Activated T-helper 17 cell treated with anti-CD3 and anti-CD28 coated beads, Interleukin-2, amount 50 U/mL, for 72 hours (primary cell): ENCODE data around the gene ABCA2. TPM values are rescaled to one million over a fixed set of nuclear protein-coding genes. Genes with fewer than 3 reads are reported as not detected.

Experiments used
- ATAC-seq: fragments of 150-1000 bp; cut with Tn5 transposase; replicated peaks from 2 replicates; pipeline ENCODE4 v1.10.0; 2021; ENCODE audit warnings: mild to moderate bottlenecking, moderate library complexity
- H3K27ac Mint-ChIP-seq: one replicate; pipeline ENCODE4 v1.8.0; 2022; ENCODE audit warnings: mixed read lengths
- H3K27me3 Mint-ChIP-seq: one replicate; pipeline ENCODE4 v1.8.0; 2022; ENCODE audit warnings: mixed read lengths
- H3K36me3 Mint-ChIP-seq: one replicate; pipeline ENCODE4 v1.8.0; 2022; ENCODE audit warnings: low read depth, mild to moderate bottlenecking, mixed read lengths
- H3K4me1 Mint-ChIP-seq: one replicate; pipeline ENCODE4 v1.8.0; 2022; ENCODE audit warnings: mixed read lengths
- H3K4me3 Mint-ChIP-seq: one replicate; pipeline ENCODE4 v1.8.0; 2022; ENCODE audit warnings: mild to moderate bottlenecking, mixed read lengths
- H3K9me3 Mint-ChIP-seq: one replicate; pipeline ENCODE4 v1.8.0; 2022; ENCODE audit warnings: mixed read lengths
- total RNA-seq, 2 donors: library from RNA; stranded (reverse); gene quantifications; one replicate each; pipeline ENCODE4 v1.2.3, GENCODE V29; 2022

The ABCA2 gene
- total RNA-seq, 2 donors from 2014 or later: 43.0 to 63.9 TPM

- Mint-ChIP-seq H3K27ac (peak overlapping the region; percentile 50), H3K4me3 (no peak overlapping the region), H3K9me3 (no peaks in the 10 kb centered on the region), H3K4me1 (peaks cover 7% of the 10 kb centered on the region), H3K27me3 (no peaks in the 10 kb centered on the region), H3K36me3 (no peaks in the 10 kb centered on the region)
- peak; percentile 24 for ATAC-seq
Measured at GRCh38 chr9:136962701-136963248, 65.3 kb downstream of the ABCA2 start.

GRCh38 chr9:136962163-136962562 lies 65.9 kb downstream of the ABCA2 start:
- H3K4me3 Mint-ChIP-seq: no peak overlapping the region
- no peaks in the 10 kb centered on the region for H3K27me3 Mint-ChIP-seq

DNA sequence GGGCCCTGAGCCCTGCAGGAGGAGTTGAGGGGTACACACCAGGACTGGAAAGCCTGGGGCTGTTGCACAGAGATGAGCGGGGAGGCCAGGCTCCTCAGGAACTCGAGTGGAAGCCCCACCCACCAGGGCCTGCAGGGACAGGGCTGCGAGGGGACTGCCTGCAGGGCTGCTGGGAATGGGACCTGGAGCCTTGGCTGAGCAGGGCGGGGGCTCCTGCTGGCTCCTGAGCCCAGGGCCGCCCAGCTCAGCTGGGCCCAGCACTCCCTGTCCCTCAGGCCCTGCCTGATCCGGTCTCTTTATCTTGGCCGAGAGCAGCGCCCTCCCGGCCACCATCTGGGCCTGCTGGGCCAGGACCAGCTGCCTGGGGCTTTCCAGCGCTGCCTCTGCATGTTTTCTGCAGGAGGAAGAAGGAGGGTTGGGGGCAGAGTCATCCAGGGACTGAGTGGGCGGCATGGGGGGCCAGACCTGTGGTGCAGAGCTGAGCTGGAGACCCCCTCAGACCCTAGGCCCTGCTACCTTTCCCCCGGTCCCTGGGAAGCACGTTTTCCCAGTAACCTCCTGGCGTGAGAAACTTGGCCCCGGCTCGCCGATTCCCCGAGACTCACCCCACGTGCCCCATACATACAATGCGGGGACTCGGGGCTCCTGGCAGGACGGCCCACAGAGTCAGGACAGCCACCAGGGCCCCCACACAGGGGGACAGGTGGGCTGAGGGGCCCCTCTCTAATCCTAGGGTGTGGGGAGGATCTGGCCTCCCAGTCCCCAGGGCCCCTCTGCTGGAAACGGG lies 66.6 kb downstream of the ABCA2 start:
- no peak overlapping the region for H3K27ac Mint-ChIP-seq
- ATAC-seq: no peak
- H3K4me1 Mint-ChIP-seq: peaks cover 12% of the 10 kb centered on the region
- H3K27me3 Mint-ChIP-seq: no peaks in the 10 kb centered on the region
- no peaks in the 10 kb centered on the region for H3K36me3 Mint-ChIP-seq
- peaks cover 4% of the 10 kb centered on the region for H3K9me3 Mint-ChIP-seq
- no peak overlapping the region for H3K4me3 Mint-ChIP-seq

More at GRCh38 chr9:136962163-136962562, 65.9 kb downstream of the ABCA2 start:
- Mint-ChIP-seq H3K9me3 (no peaks in the 10 kb centered on the region), H3K36me3 (no peaks in the 10 kb centered on the region), H3K4me1 (peaks cover 7% of the 10 kb centered on the region), H3K27ac (no peak overlapping the region)
- no peak for ATAC-seq

- Mint-ChIP-seq H3K4me3 (no peak overlapping the region), H3K9me3 (peaks cover 8% of the 10 kb centered on the region), H3K27ac (no peak overlapping the region), H3K36me3 (no peaks in the 10 kb centered on the region), H3K4me1 (peaks cover 13% of the 10 kb centered on the region), H3K27me3 (no peaks in the 10 kb centered on the region)
- no peak for ATAC-seq
Measured at GRCh38 chr9:136960938-136961275, 67.1 kb downstream of the ABCA2 start.

DNA sequence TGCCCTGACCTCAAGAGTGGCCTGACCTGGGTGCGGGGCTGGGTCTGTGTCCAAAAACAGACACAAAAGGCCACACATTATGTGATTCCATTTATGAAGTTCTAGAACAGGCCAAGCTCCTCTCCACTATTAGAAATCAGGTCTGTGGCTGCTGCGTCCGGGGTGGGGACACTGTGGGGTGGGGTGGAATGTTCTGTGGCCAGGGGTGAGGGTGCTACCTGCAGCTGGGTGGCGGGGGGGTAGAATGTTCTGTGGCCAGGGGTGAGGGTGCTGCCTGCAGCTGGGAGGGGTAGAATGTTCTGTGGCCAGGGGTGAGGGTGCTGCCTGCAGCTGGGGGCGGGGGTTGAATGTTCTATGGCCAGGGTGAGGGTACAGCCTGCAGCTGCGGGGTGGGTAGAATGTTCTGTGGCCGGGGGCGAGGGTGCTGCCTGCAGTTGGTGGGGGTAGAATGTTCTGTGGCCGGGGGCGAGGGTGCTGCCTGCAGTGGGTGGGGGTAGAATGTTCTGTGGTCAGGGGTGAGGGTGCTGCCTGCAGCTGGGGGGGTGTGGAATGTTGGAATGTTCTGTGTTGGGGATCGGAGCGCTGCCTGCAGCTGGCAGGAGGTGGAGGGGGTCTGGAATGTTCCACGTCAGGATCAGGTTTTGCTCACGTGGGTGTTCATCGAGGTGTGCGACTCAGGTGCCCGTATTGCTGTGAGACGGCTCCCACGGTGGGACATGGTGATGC lies 67.7 kb downstream of the ABCA2 start:
- Mint-ChIP-seq H3K9me3 (peaks cover 8% of the 10 kb centered on the region), H3K36me3 (no peaks in the 10 kb centered on the region), H3K4me3 (no peak overlapping the region), H3K27me3 (no peaks in the 10 kb centered on the region), H3K4me1 (peaks cover 9% of the 10 kb centered on the region), H3K27ac (no peak overlapping the region)
- ATAC-seq: no peak

- H3K9me3 Mint-ChIP-seq: peaks cover 8% of the 10 kb centered on the region
- no peak overlapping the region for H3K4me3 Mint-ChIP-seq
- H3K27me3 Mint-ChIP-seq: no peaks in the 10 kb centered on the region
- H3K27ac Mint-ChIP-seq: no peak overlapping the region
- H3K4me1 Mint-ChIP-seq: peaks cover 9% of the 10 kb centered on the region
- no peaks in the 10 kb centered on the region for H3K36me3 Mint-ChIP-seq
- no peak for ATAC-seq
Measured at GRCh38 chr9:136958898-136959850, 68.9 kb downstream of the ABCA2 start.

DNA sequence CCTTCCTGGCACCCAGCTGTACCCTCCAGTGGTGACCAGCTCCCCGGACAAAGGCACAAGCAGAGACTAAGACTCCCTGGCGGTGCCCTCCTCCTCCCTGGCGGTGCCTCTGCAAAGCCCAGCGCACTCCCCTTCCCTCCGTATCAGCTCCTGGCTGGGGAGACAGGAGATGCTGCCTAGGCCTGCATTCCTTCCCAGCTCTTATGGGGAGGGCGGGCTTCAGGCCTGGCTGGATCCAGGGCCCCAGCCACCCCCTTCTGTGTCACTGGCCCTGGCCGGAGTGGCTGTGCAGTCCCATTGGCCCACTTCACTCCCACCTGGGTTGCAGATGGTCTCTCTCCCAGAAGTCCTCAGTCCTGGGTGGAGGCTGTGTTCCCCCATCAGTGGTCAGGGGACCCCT lies 69.6 kb downstream of the ABCA2 start:
- Mint-ChIP-seq H3K27me3 (no peaks in the 10 kb centered on the region), H3K4me3 (no peak overlapping the region), H3K4me1 (peaks cover 9% of the 10 kb centered on the region), H3K9me3 (peaks cover 8% of the 10 kb centered on the region), H3K36me3 (no peaks in the 10 kb centered on the region), H3K27ac (no peak overlapping the region)
- ATAC-seq: no peak

DNA sequence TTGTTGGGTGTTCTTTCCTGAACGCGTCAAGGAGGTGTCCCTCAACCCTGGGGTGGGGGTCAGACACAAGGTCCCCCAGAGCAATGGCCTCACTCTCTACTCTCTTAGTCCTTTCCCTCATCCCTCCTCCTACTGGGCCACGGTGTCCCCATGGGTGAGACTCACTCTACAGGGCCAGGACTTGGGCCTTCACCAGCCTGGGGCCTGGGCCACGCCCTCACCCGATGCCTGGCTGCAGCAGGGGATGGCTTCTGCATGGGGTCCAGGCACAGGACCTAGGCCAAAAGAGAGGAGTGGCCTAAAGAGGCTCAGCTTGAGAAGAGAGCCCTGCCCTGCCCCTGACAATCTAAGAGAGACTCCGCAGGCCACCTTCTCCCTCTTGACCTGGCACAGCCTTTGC lies 70.1 kb downstream of the ABCA2 start:
- H3K27me3 Mint-ChIP-seq: no peaks in the 10 kb centered on the region
- H3K27ac Mint-ChIP-seq: no peak overlapping the region
- peaks cover 8% of the 10 kb centered on the region for H3K9me3 Mint-ChIP-seq
- H3K4me3 Mint-ChIP-seq: no peak overlapping the region
- H3K36me3 Mint-ChIP-seq: no peaks in the 10 kb centered on the region
- no peak for ATAC-seq
- peaks cover 9% of the 10 kb centered on the region for H3K4me1 Mint-ChIP-seq

GRCh38 chr9:136957461-136957860 lies 70.6 kb downstream of the ABCA2 start:
- H3K4me3 Mint-ChIP-seq: no peak overlapping the region
- H3K4me1 Mint-ChIP-seq: peaks cover 9% of the 10 kb centered on the region
- no peak overlapping the region for H3K27ac Mint-ChIP-seq
- no peaks in the 10 kb centered on the region for H3K36me3 Mint-ChIP-seq
- H3K27me3 Mint-ChIP-seq: no peaks in the 10 kb centered on the region
- peaks cover 8% of the 10 kb centered on the region for H3K9me3 Mint-ChIP-seq
- no peak for ATAC-seq

Other genes with a start within 250 kb of the ABCA2 start
- 10 to 100 TPM; 30.1 to 30.7 TPM for gene TMEM141, start 236.9 kb downstream of the ABCA2 start, total RNA-seq
- 1 to 10 TPM in 1 of 2 donors, under 1 TPM in 1; 0.41 to 2.1 TPM for gene CCDC183, start 231.9 kb downstream of the ABCA2 start, total RNA-seq
- 100 to 1,000 TPM in 1 of 2 donors, 10 to 100 TPM in 1; 51.5 to 108 TPM for gene RABL6, start 220.3 kb downstream of the ABCA2 start, total RNA-seq
- 10 to 100 TPM in 1 of 2 donors, 1 to 10 TPM in 1; 4.3 to 12.9 TPM for gene AJM1, start 185.8 kb downstream of the ABCA2 start, total RNA-seq
- 100 to 1,000 TPM; 138 to 194 TPM for gene PHPT1, start 178.8 kb downstream of the ABCA2 start, total RNA-seq
- 10 to 100 TPM; 18.6 to 27.4 TPM for gene MAMDC4, start 175.9 kb downstream of the ABCA2 start, total RNA-seq
- gene EDF1, start 161.9 kb downstream of the ABCA2 start, total RNA-seq: 100 to 1,000 TPM; 221 to 265 TPM
- gene TRAF2, start 141.7 kb downstream of the ABCA2 start, total RNA-seq: 10 to 100 TPM; 54.4 to 56.8 TPM
- gene FBXW5, start 83.5 kb downstream of the ABCA2 start, total RNA-seq: 10 to 100 TPM; 91.0 to 99.2 TPM
- gene C8G, start 83.0 kb downstream of the ABCA2 start, total RNA-seq: 1 to 10 TPM in 1 of 2 donors, not detected in 1; 3.1 TPM
- gene LCN12, start 76.0 kb downstream of the ABCA2 start, total RNA-seq: 1 to 10 TPM in 1 of 2 donors, under 1 TPM in 1; 0.54 to 2.4 TPM
- 1 to 10 TPM in 1 of 2 donors, not detected in 1; 1.3 TPM for gene PTGDS, start 50.7 kb downstream of the ABCA2 start, total RNA-seq
- gene LCNL1, start 45.2 kb downstream of the ABCA2 start, total RNA-seq: under 1 TPM in 1 of 2 donors, not detected in 1; 0.11 TPM
- gene PAXX, start 35.8 kb downstream of the ABCA2 start, total RNA-seq: 10 to 100 TPM; 31.1 to 49.1 TPM
- under 1 TPM in 1 of 2 donors, not detected in 1; 0.26 TPM for gene CLIC3, start 31.7 kb downstream of the ABCA2 start, total RNA-seq
- 10 to 100 TPM; 12.1 to 27.9 TPM for gene FUT7, start 3.9 kb upstream of the ABCA2 start, total RNA-seq
- gene NPDC1, start 17.9 kb upstream of the ABCA2 start, total RNA-seq: 10 to 100 TPM; 66.3 to 96.1 TPM
- under 1 TPM; 0.39 to 0.69 TPM for gene ENTPD2, start 25.8 kb upstream of the ABCA2 start, total RNA-seq
- 10 to 100 TPM in 1 of 2 donors, 1 to 10 TPM in 1; 5.6 to 21.9 TPM for gene SAPCD2, start 42.3 kb upstream of the ABCA2 start, total RNA-seq
- 10 to 100 TPM; 27.9 to 33.0 TPM for gene UAP1L1, start 49.3 kb upstream of the ABCA2 start, total RNA-seq
- 10 to 100 TPM; 38.2 to 67.6 TPM for gene MAN1B1, start 58.7 kb upstream of the ABCA2 start, total RNA-seq
- 100 to 1,000 TPM; 219 to 255 TPM for gene DPP7, start 86.5 kb upstream of the ABCA2 start, total RNA-seq
- 1 to 10 TPM in 1 of 2 donors, under 1 TPM in 1; 0.06 to 1.2 TPM for gene GRIN1, start 110.9 kb upstream of the ABCA2 start, total RNA-seq
- gene LRRC26, start 141.8 kb upstream of the ABCA2 start, total RNA-seq: not detected
- gene TMEM210, start 143.8 kb upstream of the ABCA2 start, total RNA-seq: not detected
- gene ANAPC2, start 160.3 kb upstream of the ABCA2 start, total RNA-seq: 10 to 100 TPM; 50.6 to 53.1 TPM
- 10 to 100 TPM; 43.7 to 84.7 TPM for gene SSNA1, start 160.4 kb upstream of the ABCA2 start, total RNA-seq
- 1 to 10 TPM; 5.5 to 9.4 TPM for gene TPRN, start 172.5 kb upstream of the ABCA2 start, total RNA-seq
- 10 to 100 TPM; 19.3 to 27.3 TPM for gene TMEM203, start 177.4 kb upstream of the ABCA2 start, total RNA-seq
- gene NDOR1, start 177.5 kb upstream of the ABCA2 start, total RNA-seq: 10 to 100 TPM; 20.5 to 40.2 TPM
- 1 to 10 TPM; 3.5 to 7.4 TPM for gene RNF208, start 194.0 kb upstream of the ABCA2 start, total RNA-seq
- under 1 TPM; 0.32 to 0.40 TPM for gene CYSRT1, start 196.9 kb upstream of the ABCA2 start, total RNA-seq
- gene RNF224, start 199.3 kb upstream of the ABCA2 start, total RNA-seq: under 1 TPM in 1 of 2 donors, not detected in 1; 0.17 TPM
- not detected for gene SLC34A3, start 202.7 kb upstream of the ABCA2 start, total RNA-seq
- 100 to 1,000 TPM; 232 to 372 TPM for gene TUBB4B, start 213.1 kb upstream of the ABCA2 start, total RNA-seq
- not detected for gene STPG3, start 223.0 kb upstream of the ABCA2 start, total RNA-seq
- gene NELFB, start 227.1 kb upstream of the ABCA2 start, total RNA-seq: 10 to 100 TPM; 43.6 to 78.0 TPM
- 10 to 100 TPM in 1 of 2 donors, 1 to 10 TPM in 1; 4.9 to 11.5 TPM for gene TOR4A, start 249.5 kb upstream of the ABCA2 start, total RNA-seq